Memory B cell (primary cell): ENCODE measurements around the gene SLC25A21.

Experiments used
- ATAC-seq: fragments of 150-1000 bp; cut with Tn5 transposase; 2 replicates; pipeline ENCODE4 v1.10.0; 2021; ENCODE audit warnings: low read depth, mild to moderate bottlenecking, moderate library complexity
- DNase-seq, 2 donors: peaks; one replicate each; pipeline ENCODE4 v3.0.0; 2022; ENCODE audit warnings: low spot score in 2 of 2
- H3K27ac Mint-ChIP-seq: one replicate; pipeline ENCODE4 v1.8.0; 2022; ENCODE audit warnings: mild to moderate bottlenecking, moderate library complexity, mixed read lengths
- H3K27me3 Mint-ChIP-seq: one replicate; pipeline ENCODE4 v1.8.0; 2022; ENCODE audit warnings: mixed read lengths
- H3K36me3 Mint-ChIP-seq: one replicate; pipeline ENCODE4 v1.8.0; 2022; ENCODE audit warnings: mild to moderate bottlenecking, mixed read lengths
- H3K4me1 Mint-ChIP-seq: one replicate; pipeline ENCODE4 v1.8.0; 2022; ENCODE audit warnings: mixed read lengths
- H3K4me3 Mint-ChIP-seq: one replicate; pipeline ENCODE4 v1.8.0; 2022; ENCODE audit warnings: mild to moderate bottlenecking, moderate library complexity, mixed read lengths
- H3K9me3 Mint-ChIP-seq: one replicate; pipeline ENCODE4 v1.8.0; 2022; ENCODE audit warnings: mixed read lengths

Gene SLC25A21

GRCh38 chr14:36755756-36756155, 416.6 kb downstream of the SLC25A21 start:
- no peaks in the 10 kb centered on the region for H3K36me3 Mint-ChIP-seq
- no peaks in the 10 kb centered on the region for H3K4me1 Mint-ChIP-seq
- H3K9me3 Mint-ChIP-seq: peaks cover 9% of the 10 kb centered on the region
- no peak overlapping the region for H3K4me3 Mint-ChIP-seq
- H3K27ac Mint-ChIP-seq: no peak overlapping the region
- no peak for ATAC-seq
- no peaks in the 10 kb centered on the region for H3K27me3 Mint-ChIP-seq
- no peak for DNase-seq

GRCh38 chr14:36751920-36752319, 420.5 kb downstream of the SLC25A21 start:
- ATAC-seq (no peak), DNase-seq (no peak)
- Mint-ChIP-seq H3K9me3 (peaks cover 13% of the 10 kb centered on the region), H3K27me3 (no peaks in the 10 kb centered on the region), H3K4me3 (no peak overlapping the region), H3K27ac (no peak overlapping the region), H3K36me3 (no peaks in the 10 kb centered on the region), H3K4me1 (no peaks in the 10 kb centered on the region)

DNA sequence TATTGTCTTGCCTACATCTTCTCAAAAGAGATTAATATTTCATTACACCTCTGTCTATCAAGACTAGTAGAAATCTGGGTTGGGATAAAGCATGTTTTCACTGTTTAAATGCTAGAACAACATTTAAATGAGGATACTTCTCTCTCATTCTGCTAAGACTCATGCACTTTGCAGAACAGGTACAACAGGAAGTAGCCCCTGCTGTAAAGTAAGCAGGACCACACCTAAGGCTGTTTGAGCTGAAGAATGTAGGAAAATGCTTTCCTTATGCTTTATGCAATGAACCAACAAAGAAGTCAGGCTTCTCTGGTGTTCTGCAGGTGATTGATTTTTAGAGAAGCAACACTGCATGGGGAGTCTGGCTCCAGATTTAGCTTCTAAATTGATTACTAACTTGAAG, 421.3 kb downstream of the SLC25A21 start:
- ATAC-seq (no peak), DNase-seq (no peak)
- H3K9me3 Mint-ChIP-seq: peaks cover 15% of the 10 kb centered on the region
- no peak overlapping the region for H3K4me3 Mint-ChIP-seq
- no peaks in the 10 kb centered on the region for H3K36me3 Mint-ChIP-seq
- H3K4me1 Mint-ChIP-seq: no peaks in the 10 kb centered on the region
- no peak overlapping the region for H3K27ac Mint-ChIP-seq
- no peaks in the 10 kb centered on the region for H3K27me3 Mint-ChIP-seq

DNA sequence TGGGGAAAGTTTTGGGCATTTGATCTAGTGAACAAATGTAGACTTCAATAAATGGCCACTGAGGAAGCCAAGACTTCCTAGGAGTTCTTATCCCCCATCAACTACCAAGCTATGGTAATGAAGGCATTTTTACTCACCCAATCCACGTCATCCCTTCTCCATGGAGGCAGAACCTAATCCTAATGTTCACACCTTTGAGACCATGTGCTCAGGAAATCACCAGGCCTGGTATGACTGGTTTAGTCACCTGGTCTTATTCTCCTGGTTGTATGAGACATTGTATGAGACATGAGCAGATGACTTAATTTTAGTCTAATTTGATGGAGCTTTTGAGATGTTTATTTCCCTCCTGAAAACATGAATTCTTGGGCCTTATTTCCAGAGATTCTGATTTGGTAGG, 422.2 kb downstream of the SLC25A21 start:
- Mint-ChIP-seq H3K4me1 (no peaks in the 10 kb centered on the region), H3K27me3 (no peaks in the 10 kb centered on the region), H3K9me3 (peaks cover 13% of the 10 kb centered on the region), H3K4me3 (no peak overlapping the region), H3K27ac (no peak overlapping the region), H3K36me3 (no peaks in the 10 kb centered on the region)
- ATAC-seq (no peak), DNase-seq (no peak)

DNA sequence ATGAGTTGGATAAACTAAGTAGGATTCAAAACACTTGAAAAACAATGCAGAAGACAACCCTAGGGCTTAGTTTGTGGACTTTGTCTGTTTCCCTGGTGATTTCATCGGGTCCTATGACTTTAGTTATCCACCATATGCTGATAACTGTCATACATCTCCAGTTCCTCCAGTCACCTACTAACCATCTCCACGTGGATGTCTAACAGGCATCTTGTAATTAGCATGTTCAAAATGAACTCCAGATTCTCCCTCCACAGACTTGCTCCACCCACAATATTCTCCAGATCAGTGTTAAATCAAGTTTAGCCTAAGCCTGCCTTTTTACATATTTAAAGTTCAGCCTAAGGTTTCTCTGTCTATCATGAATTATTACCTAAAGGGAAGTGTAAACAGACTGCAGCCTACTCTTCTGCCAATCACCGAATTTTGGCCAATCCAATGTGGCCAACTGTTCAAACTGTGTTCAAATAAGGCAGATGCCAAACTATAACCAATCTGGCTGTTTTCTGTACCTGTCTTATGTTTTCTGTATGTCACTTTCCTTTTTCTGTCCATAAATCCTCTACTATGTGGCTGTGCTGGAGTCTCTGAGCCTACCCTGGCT, 423.7 kb downstream of the SLC25A21 start:
- no peaks in the 10 kb centered on the region for H3K27me3 Mint-ChIP-seq
- ATAC-seq (no peak), DNase-seq (no peak)
- no peak overlapping the region for H3K4me3 Mint-ChIP-seq
- H3K9me3 Mint-ChIP-seq: peaks cover 18% of the 10 kb centered on the region
- no peaks in the 10 kb centered on the region for H3K36me3 Mint-ChIP-seq
- no peaks in the 10 kb centered on the region for H3K4me1 Mint-ChIP-seq
- H3K27ac Mint-ChIP-seq: no peak overlapping the region

- ATAC-seq (no peak), DNase-seq (no peak)
- H3K27ac Mint-ChIP-seq: no peak overlapping the region
- H3K9me3 Mint-ChIP-seq: peaks cover 14% of the 10 kb centered on the region
- H3K4me3 Mint-ChIP-seq: no peak overlapping the region
- H3K4me1 Mint-ChIP-seq: no peaks in the 10 kb centered on the region
- H3K27me3 Mint-ChIP-seq: no peaks in the 10 kb centered on the region
- H3K36me3 Mint-ChIP-seq: no peaks in the 10 kb centered on the region
Observed at GRCh38 chr14:36747411-36748184, 424.8 kb downstream of the SLC25A21 start.

DNA sequence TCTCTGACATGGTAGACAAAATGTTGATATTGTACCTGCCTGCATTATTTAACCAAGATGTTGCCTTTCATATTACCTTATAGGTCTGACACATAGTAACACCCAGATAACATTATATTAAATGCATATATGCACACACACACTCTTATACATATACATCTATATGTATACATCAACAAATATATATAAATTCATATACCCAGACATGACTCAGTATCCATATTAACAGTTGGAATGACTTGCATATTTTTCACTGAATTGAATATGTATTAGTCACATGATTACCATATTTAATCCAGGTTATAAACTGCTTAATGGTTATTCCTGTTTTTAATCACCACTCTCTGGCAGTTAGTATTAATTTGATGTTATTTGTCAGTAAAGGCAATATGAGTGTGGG, 425.5 kb downstream of the SLC25A21 start:
- Mint-ChIP-seq H3K4me3 (no peak overlapping the region), H3K36me3 (no peaks in the 10 kb centered on the region), H3K4me1 (no peaks in the 10 kb centered on the region), H3K27ac (no peak overlapping the region), H3K27me3 (no peaks in the 10 kb centered on the region), H3K9me3 (peaks cover 14% of the 10 kb centered on the region)
- ATAC-seq (no peak), DNase-seq (no peak)

- ATAC-seq (no peak), DNase-seq (no peak)
- H3K4me1 Mint-ChIP-seq: no peaks in the 10 kb centered on the region
- no peak overlapping the region for H3K4me3 Mint-ChIP-seq
- H3K27ac Mint-ChIP-seq: no peak overlapping the region
- H3K36me3 Mint-ChIP-seq: no peaks in the 10 kb centered on the region
- H3K27me3 Mint-ChIP-seq: no peaks in the 10 kb centered on the region
- peaks cover 10% of the 10 kb centered on the region for H3K9me3 Mint-ChIP-seq
Observed at GRCh38 chr14:36741858-36742257, 430.5 kb downstream of the SLC25A21 start.

DNA sequence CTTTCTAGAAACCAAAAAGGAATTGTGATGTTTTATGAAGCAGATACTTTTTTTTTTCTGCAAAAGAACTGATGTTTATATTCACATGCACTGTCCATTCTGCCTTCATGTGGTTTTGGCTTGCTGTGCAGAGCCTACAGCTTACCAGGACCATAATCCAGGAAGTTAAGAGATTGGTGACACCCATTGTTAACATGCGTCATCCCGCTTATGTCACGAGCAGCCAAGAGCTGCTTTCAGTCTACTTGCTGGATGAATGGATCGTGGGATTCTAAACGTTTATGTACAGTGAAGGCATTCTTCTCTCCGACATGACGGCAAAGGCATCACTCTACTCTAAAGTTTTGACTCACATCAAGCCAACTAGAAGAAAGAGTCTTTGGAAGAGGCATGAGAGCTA, 434.1 kb downstream of the SLC25A21 start:
- no peaks in the 10 kb centered on the region for H3K27me3 Mint-ChIP-seq
- H3K27ac Mint-ChIP-seq: no peak overlapping the region
- no peaks in the 10 kb centered on the region for H3K36me3 Mint-ChIP-seq
- ATAC-seq (no peak), DNase-seq (no peak)
- H3K4me3 Mint-ChIP-seq: no peak overlapping the region
- H3K4me1 Mint-ChIP-seq: no peaks in the 10 kb centered on the region
- no peaks in the 10 kb centered on the region for H3K9me3 Mint-ChIP-seq

GRCh38 chr14:36726128-36726527, 446.3 kb downstream of the SLC25A21 start:
- Mint-ChIP-seq H3K27me3 (no peaks in the 10 kb centered on the region), H3K4me1 (no peaks in the 10 kb centered on the region), H3K27ac (no peak overlapping the region), H3K36me3 (no peaks in the 10 kb centered on the region), H3K9me3 (no peaks in the 10 kb centered on the region), H3K4me3 (no peak overlapping the region)
- ATAC-seq (no peak), DNase-seq (no peak)

- Mint-ChIP-seq H3K4me3 (no peak overlapping the region), H3K27ac (no peak overlapping the region), H3K9me3 (no peaks in the 10 kb centered on the region), H3K36me3 (no peaks in the 10 kb centered on the region), H3K27me3 (no peaks in the 10 kb centered on the region), H3K4me1 (no peaks in the 10 kb centered on the region)
- DNase-seq (no peak), ATAC-seq (no peak)
Observed at GRCh38 chr14:36724162-36724561, 448.2 kb downstream of the SLC25A21 start.

DNA sequence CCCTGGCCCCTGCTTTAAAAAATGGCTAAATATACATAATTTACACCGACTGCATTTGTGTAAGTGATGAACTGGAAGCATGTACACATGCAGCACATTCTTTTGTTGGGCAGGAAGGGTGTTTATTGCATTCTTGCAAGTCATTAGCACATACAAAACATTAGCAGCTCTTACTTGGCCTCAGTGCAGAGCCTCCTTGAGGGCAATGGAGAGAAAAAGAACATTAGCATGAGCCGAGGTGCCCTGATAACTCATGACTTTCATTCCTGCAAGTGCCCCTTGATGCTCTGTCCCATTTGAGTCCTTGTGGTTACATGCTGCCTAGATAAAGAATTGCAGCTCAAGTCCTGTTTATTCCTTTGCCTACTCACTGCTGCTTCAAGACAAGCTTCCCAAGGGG, 448.9 kb downstream of the SLC25A21 start:
- no peak for DNase-seq
- H3K4me3 Mint-ChIP-seq: no peak overlapping the region
- H3K27ac Mint-ChIP-seq: no peak overlapping the region
- H3K27me3 Mint-ChIP-seq: no peaks in the 10 kb centered on the region
- H3K9me3 Mint-ChIP-seq: no peaks in the 10 kb centered on the region
- ATAC-seq: no peak
- no peaks in the 10 kb centered on the region for H3K36me3 Mint-ChIP-seq
- H3K4me1 Mint-ChIP-seq: no peaks in the 10 kb centered on the region

DNA sequence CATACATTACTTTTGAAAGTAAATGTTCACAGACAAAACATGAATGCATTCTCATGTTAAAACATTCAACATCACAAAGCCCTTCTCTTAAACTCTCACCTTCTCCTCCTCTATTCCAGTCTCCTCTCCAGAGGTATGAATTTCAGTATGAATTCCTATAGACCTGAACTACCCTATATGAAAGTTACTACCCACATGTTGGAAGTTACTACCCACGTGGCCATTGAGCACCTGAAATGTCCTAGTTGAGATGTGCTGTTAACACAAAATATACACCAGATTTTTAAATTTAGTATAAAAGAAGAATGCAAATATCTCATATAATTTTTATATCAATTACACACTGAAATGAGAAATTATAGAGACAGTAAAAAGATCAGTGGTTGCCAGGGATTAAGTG, 450.5 kb downstream of the SLC25A21 start:
- no peaks in the 10 kb centered on the region for H3K27me3 Mint-ChIP-seq
- H3K9me3 Mint-ChIP-seq: no peaks in the 10 kb centered on the region
- H3K4me1 Mint-ChIP-seq: no peaks in the 10 kb centered on the region
- H3K4me3 Mint-ChIP-seq: no peak overlapping the region
- H3K27ac Mint-ChIP-seq: no peak overlapping the region
- no peaks in the 10 kb centered on the region for H3K36me3 Mint-ChIP-seq
- ATAC-seq (no peak), DNase-seq (no peak)

GRCh38 chr14:36720657-36721056, 451.7 kb downstream of the SLC25A21 start:
- Mint-ChIP-seq H3K4me1 (no peaks in the 10 kb centered on the region), H3K9me3 (no peaks in the 10 kb centered on the region), H3K36me3 (no peaks in the 10 kb centered on the region), H3K27ac (no peak overlapping the region), H3K4me3 (no peak overlapping the region), H3K27me3 (no peaks in the 10 kb centered on the region)
- DNase-seq (no peak), ATAC-seq (no peak)

GRCh38 chr14:36719823-36720222, 452.6 kb downstream of the SLC25A21 start:
- no peaks in the 10 kb centered on the region for H3K36me3 Mint-ChIP-seq
- no peak for ATAC-seq

More at GRCh38 chr14:36719823-36720222, 452.6 kb downstream of the SLC25A21 start:
- H3K27me3 Mint-ChIP-seq: no peaks in the 10 kb centered on the region
- DNase-seq: no peak
- no peaks in the 10 kb centered on the region for H3K4me1 Mint-ChIP-seq
- no peak overlapping the region for H3K27ac Mint-ChIP-seq
- H3K9me3 Mint-ChIP-seq: no peaks in the 10 kb centered on the region
- no peak overlapping the region for H3K4me3 Mint-ChIP-seq
